ENCODE measurements around the gene SPRR2A. TPM values are rescaled to one million over a fixed set of nuclear protein-coding genes. Genes with fewer than 3 reads are reported as not detected.
"Not testable (repeated sequence)": the region's sequence is repeated elsewhere in the genome, so short reads cannot be mapped to it uniquely, and the experiment has no call there.

The SPRR2A gene
- total RNA-seq, 1 donor from 2014 or later: not detected

GRCh38 chr1:153030895-153031294 is 26.4 kb downstream of the SPRR2A start, which contains the start of gene SPRR1B:
Gene SPRR1B, plus strand, starts transcription at chr1:153031203. Its CDS starts 1,143 bp downstream, at chr1:153032346.
- intact Hi-C loops (cut with DNase I): no loop called here

GRCh38 chr1:153028766-153029165 is 28.5 kb downstream of the SPRR2A start:
- intact Hi-C loops (cut with DNase I): no loop called here
- ATAC-seq: no peak
- DNase-seq (ENCODE audit: missing footprints): no peak

More at GRCh38 chr1:153030895-153031294, 26.4 kb downstream of the SPRR2A start, which contains the start of gene SPRR1B:
- no peak for DNase-seq (ENCODE audit: missing footprints)
- ATAC-seq: no peak

GRCh38 chr1:153025797-153026196 is 31.5 kb downstream of the SPRR2A start:
- ATAC-seq: no peak
- intact Hi-C loops (cut with DNase I): no loop called here
- no peak for DNase-seq (ENCODE audit: missing footprints)

GRCh38 chr1:153024413-153024812 is 32.9 kb downstream of the SPRR2A start:
- no peak for ATAC-seq

GRCh38 chr1:153023109-153023508 is 34.2 kb downstream of the SPRR2A start:
- DNase-seq (ENCODE audit: missing footprints) (no peak), ATAC-seq (no peak)
- intact Hi-C loops (cut with DNase I): no loop called here

More at GRCh38 chr1:153024413-153024812, 32.9 kb downstream of the SPRR2A start:
- intact Hi-C loops (cut with DNase I): no loop called here
- no peak for DNase-seq (ENCODE audit: missing footprints)

- ATAC-seq; intact Hi-C loops (cut with DNase I); DNase-seq (ENCODE audit: missing footprints): not testable (repeated sequence)
These were observed 35.0 kb downstream of the SPRR2A start for GRCh38 chr1:153022340-153022739.

- DNase-seq (ENCODE audit: missing footprints); ATAC-seq; intact Hi-C loops (cut with DNase I): not testable (repeated sequence)
These were observed 35.5 kb downstream of the SPRR2A start for GRCh38 chr1:153021829-153022228.

- ATAC-seq; DNase-seq (ENCODE audit: missing footprints); intact Hi-C loops (cut with DNase I): not testable (repeated sequence)
These were observed 46.0 kb downstream of the SPRR2A start for GRCh38 chr1:153011235-153011758.

Other genes starting within 250 kb of the SPRR2A start
- gene LCE1B, start 245.5 kb downstream of the SPRR2A start, total RNA-seq: not detected
- gene LCE1A, start 230.0 kb downstream of the SPRR2A start, total RNA-seq: not detected
- gene LCE6A, start 214.7 kb downstream of the SPRR2A start, total RNA-seq: not detected
- not detected for gene LCE7A, start 197.5 kb downstream of the SPRR2A start, total RNA-seq
- gene SMCP, start 179.2 kb downstream of the SPRR2A start, total RNA-seq: not detected
- not detected for gene IVL, start 149.0 kb downstream of the SPRR2A start, total RNA-seq
- not detected for gene SPRR5, start 110.3 kb downstream of the SPRR2A start, total RNA-seq
- gene SPRR4, start 86.9 kb downstream of the SPRR2A start, total RNA-seq: not detected
- gene SPRR1A, start 73.4 kb downstream of the SPRR2A start, total RNA-seq: not detected
- gene SPRR3, start 55.8 kb downstream of the SPRR2A start, total RNA-seq: not detected
- not detected for gene SPRR1B, start 26.3 kb downstream of the SPRR2A start, total RNA-seq
- not detected for gene SPRR2D, start 16.4 kb downstream of the SPRR2A start, total RNA-seq
- gene SPRR2B, start 14.1 kb upstream of the SPRR2A start, total RNA-seq: not detected
- gene SPRR2E, start 37.0 kb upstream of the SPRR2A start, total RNA-seq: not detected
- gene SPRR2F, start 56.0 kb upstream of the SPRR2A start, total RNA-seq: not detected
- gene SPRR2G, start 93.4 kb upstream of the SPRR2A start, total RNA-seq: not detected
- not detected for gene LELP1, start 145.9 kb upstream of the SPRR2A start, total RNA-seq
- gene PRR9, start 160.1 kb upstream of the SPRR2A start, total RNA-seq: not detected
- gene LORICRIN, start 202.2 kb upstream of the SPRR2A start, total RNA-seq: not detected

Measured in Right ventricle myocardium inferior (tissue), 1 donor.